EH (cell line): ENCODE data around the gene VASH1.
A peak's percentile ranks its signal among the peaks of the same experiment; 100 is the strongest.

ENCODE experiments used
- DNase-seq: peaks from one replicate; pipeline ENCODE4 v3.0.0-alpha.2; 2015; ENCODE audit warnings: low read depth

The VASH1 gene

DNA sequence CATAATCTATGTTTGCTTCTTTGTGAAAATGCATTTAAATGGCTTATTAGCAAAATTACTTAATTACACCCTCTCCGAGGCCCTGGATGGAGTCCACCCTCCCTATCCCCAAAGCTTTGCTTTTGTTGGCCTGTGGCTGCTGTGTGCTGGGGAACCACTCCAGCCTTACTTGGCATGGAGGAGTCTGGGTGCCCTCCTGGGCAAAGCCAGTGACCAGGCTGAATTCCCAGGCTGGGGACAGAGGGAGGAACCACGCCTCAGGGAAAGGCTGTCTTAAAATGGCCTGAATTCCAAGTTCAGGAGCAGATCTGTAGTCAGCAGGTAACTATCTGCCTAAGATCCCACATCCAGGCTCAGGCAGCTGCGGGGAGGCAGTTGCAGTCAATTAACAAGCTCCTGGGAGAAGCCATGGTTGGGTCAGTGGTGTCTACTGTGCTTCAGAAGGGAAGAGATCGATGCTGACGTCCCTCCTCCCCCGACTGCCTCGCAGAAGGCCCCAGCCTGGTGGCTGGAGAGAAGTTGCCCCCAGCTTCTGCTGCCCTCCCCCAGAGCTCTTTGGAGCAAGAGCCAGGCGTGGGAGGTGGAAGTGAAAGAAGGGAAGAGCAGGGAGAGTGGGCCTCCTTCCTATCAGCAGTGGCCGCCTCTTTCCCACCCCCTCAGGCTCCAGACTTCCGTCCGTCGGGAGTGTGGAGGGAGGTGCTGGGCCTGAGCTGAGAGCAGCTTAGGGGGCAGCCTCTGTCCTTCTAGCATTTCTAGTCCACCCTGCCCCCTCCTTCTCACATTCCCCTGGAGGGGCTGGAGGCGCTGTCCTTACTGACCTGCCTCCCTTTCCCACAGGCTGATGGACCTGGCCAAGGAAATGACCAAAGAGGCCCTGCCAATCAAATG, 11.3 kb downstream of the VASH1 start:
- peak; percentile 74 for DNase-seq

GRCh38 chr14:76773188-76773885, 12.1 kb downstream of the VASH1 start:
- peak; percentile 89 for DNase-seq

DNA sequence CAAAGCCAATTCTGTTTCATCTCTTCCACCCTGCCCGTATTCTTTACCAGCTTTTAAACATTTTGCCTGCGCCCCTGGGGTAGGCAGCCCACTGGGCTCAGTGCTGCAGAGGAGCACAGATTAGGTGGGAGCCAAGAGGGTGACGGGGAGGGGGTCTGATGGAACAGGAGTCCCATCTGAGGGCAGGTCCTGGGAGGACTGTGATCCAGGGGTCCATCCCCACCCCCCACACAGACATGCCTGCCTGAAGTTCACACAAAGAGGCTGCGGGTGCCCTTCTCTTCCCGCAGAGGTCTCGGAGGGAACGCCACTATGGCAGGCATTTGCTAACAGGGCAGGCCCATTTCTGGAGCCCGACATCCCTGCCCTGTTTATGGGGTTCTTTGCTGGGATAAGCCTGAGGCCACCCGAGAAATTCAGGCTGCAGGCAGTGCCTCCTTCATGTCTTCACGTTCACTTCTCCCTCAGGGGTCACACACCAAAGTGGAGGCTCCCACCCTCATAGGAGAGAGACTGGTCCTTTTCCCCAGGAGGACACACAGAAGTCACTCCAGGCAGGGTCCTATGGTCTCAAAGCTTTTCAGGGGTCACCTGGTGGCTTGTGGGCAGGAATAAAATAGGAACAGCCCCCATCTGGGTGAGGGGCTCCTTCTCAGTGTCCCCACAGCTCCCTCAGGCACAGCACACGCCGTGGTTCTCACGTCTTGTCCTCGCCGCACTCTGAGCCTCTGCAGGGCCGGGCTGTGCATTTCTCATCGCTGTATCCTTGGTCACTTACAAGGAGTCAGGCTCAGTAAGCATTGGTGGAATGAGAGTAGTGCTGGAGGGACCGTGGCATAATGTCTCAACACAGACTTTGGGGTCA, 12.9 kb downstream of the VASH1 start:
- DNase-seq: no peak

- DNase-seq: no peak
Measured at GRCh38 chr14:76774821-76775694, 13.8 kb downstream of the VASH1 start.

GRCh38 chr14:76775695-76776427, 14.6 kb downstream of the VASH1 start:
- DNase-seq: no peak

DNA sequence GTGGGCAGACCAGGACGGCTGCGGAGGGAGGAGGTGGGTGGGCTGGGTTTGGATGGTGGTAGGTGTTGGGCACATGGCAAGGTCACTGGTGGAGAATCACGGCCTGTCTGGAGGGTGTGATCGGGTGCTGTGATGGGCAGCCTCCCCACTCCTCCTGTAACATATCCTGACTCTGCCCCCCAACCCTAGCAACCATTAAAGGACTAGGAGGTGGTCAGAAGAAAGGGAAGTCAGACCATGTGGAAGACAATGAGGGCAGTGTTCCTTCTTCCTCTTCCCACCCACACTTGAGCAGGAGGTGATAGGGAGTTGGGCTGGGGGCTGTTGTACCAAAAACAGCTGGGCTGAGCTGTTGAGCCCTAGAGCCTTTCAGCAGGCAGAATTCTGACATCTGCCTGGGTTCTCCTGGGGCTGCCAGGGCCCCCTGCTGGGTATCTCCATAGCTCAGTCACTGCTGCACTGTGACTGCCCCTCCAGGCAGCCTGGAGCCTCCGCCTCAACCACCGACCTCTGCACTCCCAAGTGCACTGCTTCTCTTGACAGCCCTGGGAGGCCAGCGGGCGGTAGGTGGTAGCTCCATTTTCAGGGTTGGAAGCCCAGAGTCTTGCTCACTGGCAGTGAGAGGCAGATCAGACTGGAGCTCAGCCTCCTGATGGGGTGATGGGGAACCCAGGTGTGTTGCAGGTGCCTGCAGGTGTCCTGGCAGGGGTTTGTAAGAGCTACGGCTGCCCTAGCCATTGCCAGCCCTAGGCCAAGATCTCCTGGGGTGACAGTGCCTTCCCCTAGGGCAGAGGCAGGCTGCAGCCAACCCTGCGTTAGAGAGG, 15.4 kb downstream of the VASH1 start:
- no peak for DNase-seq

- no peak for DNase-seq
Measured at GRCh38 chr14:76777721-76778120, 16.5 kb downstream of the VASH1 start.

DNA sequence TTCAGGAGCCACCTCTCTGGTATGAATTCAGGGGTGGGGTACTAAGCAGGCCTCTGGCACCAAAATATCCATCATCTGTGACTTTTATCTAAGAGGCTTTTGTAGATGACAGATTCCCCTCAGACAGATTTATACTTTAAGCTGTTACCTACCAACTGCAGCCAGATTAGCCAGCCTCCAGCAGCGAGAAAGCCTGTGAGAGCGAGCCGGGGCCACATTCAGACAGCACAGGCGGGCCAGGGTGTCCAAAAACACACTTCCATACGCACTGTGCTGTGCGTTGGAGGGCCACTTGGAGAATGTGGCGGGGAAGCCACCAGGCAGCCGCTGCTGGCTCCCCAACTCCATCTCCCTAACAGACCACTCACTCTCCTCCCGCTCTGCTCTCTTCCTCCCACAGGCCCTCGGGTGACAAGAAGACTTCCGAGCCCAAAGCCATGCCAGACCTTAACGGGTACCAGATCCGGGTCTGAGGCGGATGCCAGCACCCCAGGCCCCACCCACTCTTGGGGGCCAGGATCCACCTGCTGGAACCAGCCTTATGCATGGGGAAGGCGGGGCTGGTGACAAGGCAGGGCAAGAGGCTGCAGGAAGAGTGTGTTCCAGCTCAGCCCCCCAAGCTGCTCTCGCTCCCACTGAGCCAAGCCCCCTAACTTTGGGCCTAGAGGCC, 17.4 kb downstream of the VASH1 start:
- DNase-seq: no peak

DNA sequence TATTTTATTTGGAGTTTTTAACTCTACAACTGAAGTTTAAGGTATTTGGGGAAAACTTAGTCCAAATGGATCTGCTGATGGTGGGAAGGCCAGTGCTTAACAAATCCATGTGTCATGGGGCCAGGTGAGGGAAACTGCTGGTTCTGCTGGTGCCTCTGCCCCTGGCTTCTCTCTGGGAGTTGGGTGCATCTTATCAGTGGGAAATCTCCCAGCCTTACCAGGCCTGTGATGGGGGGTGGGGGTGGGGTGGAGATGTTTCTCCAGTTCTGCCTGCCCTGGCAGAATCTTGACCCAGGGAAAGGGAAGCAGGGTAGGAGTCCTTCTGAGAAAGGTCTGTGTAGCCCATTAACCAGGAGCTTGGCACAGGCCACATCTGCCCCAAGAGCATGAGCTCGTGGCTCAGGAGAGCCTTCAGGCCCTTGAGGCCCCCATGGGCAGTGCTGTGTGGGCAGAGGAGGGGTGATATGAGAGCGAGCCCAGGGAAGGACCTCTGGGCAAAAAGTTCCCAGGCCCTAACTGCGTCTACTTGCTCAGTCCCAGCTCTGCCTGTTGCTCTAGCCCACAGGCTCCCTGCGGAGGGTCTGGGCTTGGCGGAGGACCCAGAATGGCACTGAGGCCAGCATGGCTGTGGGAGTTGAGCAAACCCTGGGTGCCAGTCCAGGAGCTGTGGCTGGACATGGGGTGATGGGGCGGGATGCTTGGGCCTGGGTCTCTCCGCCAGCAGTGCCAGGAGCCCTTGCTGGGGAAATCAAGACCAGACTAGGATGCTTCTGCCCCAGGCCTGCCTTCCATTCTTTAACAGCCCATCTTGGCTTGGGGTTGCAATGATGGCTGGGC, 18.2 kb downstream of the VASH1 start:
- no peak for DNase-seq

- DNase-seq: no peak
Measured at GRCh38 chr14:76780058-76780345, 18.7 kb downstream of the VASH1 start.

DNA sequence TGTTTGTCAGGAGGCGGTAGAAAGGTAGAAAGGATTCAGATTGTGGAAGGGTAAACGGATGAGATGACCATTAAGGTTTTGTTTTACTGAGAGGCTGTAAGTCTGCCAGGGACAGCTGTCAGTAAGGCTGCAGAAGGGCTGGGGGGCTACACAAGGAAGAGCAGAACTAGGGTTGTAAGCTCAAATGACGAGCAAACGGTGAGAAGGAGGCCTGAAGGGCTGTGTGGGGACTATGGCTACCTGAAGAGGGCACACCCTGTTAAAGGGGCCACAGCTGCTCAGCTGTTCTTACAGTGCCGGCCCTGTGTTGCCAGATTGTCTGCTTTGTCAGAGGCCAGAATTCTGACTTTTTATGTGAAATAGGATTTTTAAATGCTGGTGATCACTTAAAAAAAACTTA, 19.1 kb downstream of the VASH1 start:
- no peak for DNase-seq

DNA sequence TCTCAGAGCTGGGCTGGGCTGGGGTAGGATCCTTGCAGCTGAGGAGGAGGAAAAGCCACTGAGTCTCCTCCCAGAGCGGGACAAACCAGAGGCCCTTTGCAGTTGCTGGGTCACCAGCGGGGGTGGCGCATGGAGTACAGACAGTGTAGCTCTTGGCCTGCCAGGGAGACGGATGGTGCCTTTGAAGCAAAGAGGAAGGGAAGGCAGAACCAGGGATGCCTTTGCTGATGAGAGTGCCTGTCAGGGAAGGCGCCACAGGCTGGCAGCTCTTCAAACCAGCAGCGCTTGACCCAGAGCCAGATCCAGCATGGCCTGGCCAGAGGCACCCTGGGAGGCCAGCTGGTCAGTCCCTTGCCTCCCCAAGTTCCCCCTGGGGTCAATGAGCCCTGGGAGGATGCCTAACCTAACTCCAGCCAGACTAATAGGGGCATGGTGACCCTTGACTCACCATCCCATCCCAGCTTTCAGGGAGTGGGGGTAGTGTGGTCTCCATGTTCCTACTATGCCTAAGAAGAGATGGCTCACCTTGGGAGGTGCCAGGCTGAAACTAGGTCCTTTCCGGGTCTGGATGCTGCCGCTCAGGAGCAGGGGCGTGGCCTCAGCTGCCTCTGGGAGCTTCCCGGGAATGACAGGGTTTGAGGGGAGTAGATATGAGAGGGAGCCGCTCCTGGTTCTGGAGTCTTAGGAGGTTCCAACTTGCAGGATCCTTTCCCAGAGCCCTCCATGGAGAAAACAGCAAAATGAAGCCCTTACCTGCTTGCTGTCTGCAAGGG, 19.8 kb downstream of the VASH1 start:
- DNase-seq: peak; percentile 31

GRCh38 chr14:76781648-76782051, 20.4 kb downstream of the VASH1 start:
- DNase-seq: peak; percentile 45

DNA sequence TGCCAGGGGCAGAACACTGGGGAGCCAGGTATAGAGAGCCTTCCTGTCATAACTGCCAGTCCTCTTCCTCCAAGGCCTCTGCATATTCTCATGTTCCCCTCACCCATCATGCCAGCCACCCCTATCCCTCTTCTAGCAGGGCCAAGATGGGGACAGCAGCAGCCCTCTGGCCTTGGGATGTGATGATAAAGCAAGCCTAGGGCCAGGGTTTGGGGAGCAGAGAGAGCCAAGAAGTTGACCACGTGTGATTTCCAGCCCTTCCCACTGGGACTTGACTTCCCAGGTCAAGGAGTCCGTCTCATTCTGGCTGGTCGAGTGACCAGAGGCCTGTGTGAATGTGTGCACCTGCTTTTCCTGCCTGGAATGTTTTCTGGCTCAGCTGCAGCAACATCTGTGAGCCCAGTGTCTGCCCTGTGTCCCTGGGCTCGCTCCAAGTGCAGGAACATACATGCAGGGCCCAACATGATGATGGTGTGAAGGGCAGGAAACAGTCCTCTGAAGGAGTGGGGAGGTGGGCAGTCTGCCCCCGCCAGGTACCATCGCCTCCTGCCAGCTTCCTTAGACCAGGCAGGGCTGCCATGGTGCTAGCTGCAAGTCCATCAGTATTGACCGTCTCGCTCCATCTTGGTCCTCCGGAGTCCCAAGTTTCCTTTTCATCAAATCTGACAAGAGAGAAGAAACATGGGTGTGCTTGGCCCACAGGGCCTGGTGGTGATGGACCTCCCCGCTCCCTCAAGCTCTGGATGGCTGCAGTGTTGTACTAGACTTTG, 21.0 kb downstream of the VASH1 start:
- no peak for DNase-seq

DNA sequence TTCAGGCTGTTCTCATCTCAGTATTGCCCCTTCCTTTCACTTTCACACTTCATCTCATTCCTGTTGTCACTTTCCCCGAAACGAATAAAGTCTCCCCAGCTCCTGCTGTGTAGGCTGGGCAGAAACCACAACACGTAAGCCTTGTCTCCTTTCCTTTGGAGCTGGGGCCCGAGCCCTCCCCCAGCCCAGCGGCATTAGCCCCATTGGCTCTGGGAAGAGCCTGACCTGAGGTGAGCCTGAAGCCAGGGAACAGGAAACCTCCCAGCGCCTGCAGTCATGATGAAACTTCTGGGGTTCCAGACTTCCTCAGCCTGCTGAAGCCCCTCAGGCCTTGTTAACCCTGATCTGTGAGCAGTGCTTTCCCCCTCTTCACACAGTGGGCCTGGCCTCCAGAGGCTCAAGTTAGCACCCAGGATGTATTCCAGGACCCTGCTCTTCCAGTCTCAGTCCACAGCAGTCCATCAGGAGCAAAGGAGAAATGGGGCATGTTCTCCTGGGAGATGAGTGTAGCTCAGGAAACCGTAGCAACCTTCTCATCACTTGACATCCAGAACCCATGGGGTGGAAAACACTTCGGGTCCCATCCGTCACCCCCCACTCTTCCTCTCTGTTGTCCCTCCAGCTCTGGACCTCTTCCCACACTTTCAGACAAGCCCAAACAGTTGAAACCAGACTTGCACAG, 21.8 kb downstream of the VASH1 start:
- no peak for DNase-seq

DNA sequence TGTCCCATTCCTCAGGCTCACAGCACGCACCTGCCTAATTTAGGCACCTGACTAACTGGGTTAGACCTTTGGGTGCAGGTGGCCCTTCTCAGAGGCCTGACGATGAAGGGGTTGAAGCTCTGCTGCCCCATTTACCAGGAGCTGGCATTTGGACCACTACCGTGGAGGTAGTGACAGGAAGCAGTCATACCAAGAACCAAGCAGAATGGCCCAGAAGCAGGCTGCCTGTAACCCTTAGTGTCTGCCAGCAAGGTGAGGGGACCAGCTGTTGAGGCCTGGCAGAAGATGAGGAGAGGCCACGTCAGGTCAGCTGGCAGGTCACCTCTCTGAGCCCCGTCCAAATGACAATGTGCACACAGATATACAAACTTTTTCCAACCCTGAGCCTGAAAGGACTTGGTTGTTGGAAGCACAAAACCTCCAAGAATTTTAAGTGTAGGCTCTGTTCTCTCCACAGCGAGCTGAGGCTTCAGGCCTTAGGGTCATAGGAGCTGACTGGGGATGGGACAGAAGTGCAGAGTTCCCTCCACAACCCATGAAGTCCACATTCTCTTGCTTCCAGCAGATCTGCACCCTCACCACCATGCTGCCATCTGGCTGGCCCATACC, 23.1 kb downstream of the VASH1 start:
- DNase-seq: no peak
